Measurements from ENCODE around the gene BPIFA1.

BPIFA1 gene

GRCh38 chr20:33279261-33279910, 43.6 kb downstream of the BPIFA1 start:
- no peak for DNase-seq

GRCh38 chr20:33280000-33280680, 44.3 kb downstream of the BPIFA1 start:
- no peak for DNase-seq

GRCh38 chr20:33280775-33281174, 45.0 kb downstream of the BPIFA1 start:
- DNase-seq: no peak

GRCh38 chr20:33281550-33282146, 45.9 kb downstream of the BPIFA1 start:
- no peak for DNase-seq

- DNase-seq: no peak
These were observed 46.6 kb downstream of the BPIFA1 start for GRCh38 chr20:33282196-33282934.

- no peak for DNase-seq
These were observed 47.3 kb downstream of the BPIFA1 start, which contains the start of gene BPIFB1 for GRCh38 chr20:33282991-33283555. TSS of gene BPIFB1 (plus strand) at chr20:33283214. CDS start at chr20:33286074, 2,860 bp downstream.

- DNase-seq: no peak
These were observed 48.5 kb downstream of the BPIFA1 start for GRCh38 chr20:33284284-33284683.

GRCh38 chr20:33284937-33285336, 49.1 kb downstream of the BPIFA1 start:
- DNase-seq: no peak

- DNase-seq: no peak
These were observed 50.2 kb downstream of the BPIFA1 start for GRCh38 chr20:33285861-33286495.

- DNase-seq: no peak
These were observed 52.1 kb downstream of the BPIFA1 start for GRCh38 chr20:33287884-33288283.

GRCh38 chr20:33290852-33291251, 55.1 kb downstream of the BPIFA1 start:
- no peak for DNase-seq

GRCh38 chr20:33291416-33291815, 55.6 kb downstream of the BPIFA1 start:
- DNase-seq: no peak

- DNase-seq: no peak
These were observed 56.1 kb downstream of the BPIFA1 start for GRCh38 chr20:33291830-33292355.

Measured in amniotic stem cell (primary cell).